ENCODE data around the gene CPLX1.

Gene CPLX1

DNA sequence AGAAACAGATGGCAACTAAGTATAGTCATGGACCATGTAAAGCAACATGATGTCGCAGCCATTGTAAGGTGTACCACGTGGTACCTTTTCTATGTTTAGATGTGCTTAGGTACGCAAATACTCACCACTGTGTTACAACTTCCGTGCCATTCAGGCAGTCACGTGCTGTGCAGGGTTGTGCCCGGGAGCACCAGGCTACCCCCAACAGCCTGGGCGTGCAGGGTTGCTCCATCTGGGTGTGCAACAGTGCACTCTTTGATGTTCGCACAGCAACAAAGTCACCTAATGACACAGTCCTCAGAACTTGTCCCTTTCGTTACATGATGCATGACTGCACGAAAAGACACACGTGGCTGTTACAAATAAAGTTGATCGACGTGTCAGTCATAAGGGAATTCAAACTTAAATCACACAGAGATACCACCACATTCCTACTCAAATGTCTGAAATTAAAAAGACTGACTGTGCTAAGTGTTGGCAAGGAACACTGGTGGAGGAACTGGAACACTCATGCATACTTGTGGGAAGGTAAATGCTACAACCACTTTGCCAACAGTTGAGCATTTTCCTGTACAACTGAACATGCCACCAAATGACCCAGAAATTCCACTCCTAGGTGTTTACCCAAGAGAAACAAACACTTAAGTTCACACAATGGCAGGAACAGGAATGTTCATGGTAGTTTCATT, 24.3 kb downstream of the CPLX1 start:
- ATAC-seq (ENCODE audit: low read depth) (no peak), DNase-seq (ENCODE audit: low spot score) (no peak)
- Histone ChIP-seq H3K9me3 (ENCODE audit: severe bottlenecking) (no peaks in the 10 kb centered on the region), H3K4me3 (ENCODE audit: severe bottlenecking) (no peak overlapping the region), H3K4me1 (ENCODE audit: insufficient read depth, poor library complexity, severe bottlenecking) (peaks cover 7% of the 10 kb centered on the region), H3K27ac (ENCODE audit: poor library complexity, severe bottlenecking) (no peak overlapping the region), H3K36me3 (ENCODE audit: low read depth) (no peaks in the 10 kb centered on the region), H3K27me3 (ENCODE audit: insufficient read depth, poor library complexity, severe bottlenecking) (no peaks in the 10 kb centered on the region)
- TF ChIP-seq, protein P1, sequence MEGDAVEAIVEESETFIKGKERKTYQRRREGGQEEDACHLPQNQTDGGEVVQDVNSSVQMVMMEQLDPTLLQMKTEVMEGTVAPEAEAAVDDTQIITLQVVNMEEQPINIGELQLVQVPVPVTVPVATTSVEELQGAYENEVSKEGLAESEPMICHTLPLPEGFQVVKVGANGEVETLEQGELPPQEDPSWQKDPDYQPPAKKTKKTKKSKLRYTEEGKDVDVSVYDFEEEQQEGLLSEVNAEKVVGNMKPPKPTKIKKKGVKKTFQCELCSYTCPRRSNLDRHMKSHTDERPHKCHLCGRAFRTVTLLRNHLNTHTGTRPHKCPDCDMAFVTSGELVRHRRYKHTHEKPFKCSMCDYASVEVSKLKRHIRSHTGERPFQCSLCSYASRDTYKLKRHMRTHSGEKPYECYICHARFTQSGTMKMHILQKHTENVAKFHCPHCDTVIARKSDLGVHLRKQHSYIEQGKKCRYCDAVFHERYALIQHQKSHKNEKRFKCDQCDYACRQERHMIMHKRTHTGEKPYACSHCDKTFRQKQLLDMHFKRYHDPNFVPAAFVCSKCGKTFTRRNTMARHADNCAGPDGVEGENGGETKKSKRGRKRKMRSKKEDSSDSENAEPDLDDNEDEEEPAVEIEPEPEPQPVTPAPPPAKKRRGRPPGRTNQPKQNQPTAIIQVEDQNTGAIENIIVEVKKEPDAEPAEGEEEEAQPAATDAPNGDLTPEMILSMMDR (IDR thresholded peaks at IDR 0.05; ENCODE audit: poor library complexity, severe bottlenecking): no peak

DNA sequence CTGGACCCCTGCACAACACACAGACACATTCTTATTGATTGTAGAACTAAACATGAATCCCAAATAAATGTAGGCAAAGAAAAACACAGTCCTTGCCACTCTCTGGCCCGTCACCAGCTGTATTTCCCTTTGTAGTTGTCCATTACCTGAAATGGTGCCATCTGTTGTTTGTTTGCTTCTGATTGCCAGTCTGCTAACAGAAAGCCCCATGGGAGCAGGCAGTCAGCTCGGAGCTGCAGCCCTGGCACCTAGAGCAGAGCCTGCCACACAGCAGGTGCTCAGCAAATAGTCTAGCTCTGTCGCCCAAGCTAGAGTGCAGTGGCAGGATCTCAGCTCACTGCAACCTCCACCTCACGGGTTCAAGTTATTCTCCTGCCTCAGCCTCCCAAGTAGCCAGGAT, 28.9 kb downstream of the CPLX1 start:
- H3K27me3 ChIP-seq (ENCODE audit: insufficient read depth, poor library complexity, severe bottlenecking): peaks cover 27% of the 10 kb centered on the region
- H3K9me3 ChIP-seq (ENCODE audit: severe bottlenecking): no peaks in the 10 kb centered on the region
- no peak overlapping the region for H3K27ac ChIP-seq (ENCODE audit: poor library complexity, severe bottlenecking)
- H3K4me1 ChIP-seq (ENCODE audit: insufficient read depth, poor library complexity, severe bottlenecking): peaks cover 7% of the 10 kb centered on the region
- TF ChIP-seq, protein P1 (IDR thresholded peaks at IDR 0.05; ENCODE audit: poor library complexity, severe bottlenecking): no peak
- no peak for ATAC-seq (ENCODE audit: low read depth)
- H3K36me3 ChIP-seq (ENCODE audit: low read depth): no peaks in the 10 kb centered on the region
- H3K4me3 ChIP-seq (ENCODE audit: severe bottlenecking): no peak overlapping the region
- no peak for DNase-seq (ENCODE audit: low spot score)

DNA sequence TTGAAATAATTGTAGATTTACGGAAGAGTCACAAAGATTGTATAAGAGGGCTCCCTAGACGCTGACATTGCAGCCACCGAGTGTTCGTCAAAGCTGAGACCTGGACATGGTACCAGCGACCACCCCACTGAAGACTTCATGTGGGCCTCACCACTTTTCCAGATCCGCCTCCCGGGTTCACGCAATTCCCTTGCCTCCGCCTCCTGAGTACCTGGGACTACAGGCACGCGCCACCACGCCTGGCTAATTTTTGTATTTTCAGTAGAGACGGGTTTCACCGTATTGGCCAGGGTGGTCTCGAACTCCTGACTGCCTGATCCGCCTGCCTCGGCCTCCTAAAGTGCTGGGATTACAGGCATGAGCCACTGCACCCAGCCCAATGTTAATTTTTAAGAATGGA, 29.7 kb downstream of the CPLX1 start:
- TF ChIP-seq, protein P1 (IDR thresholded peaks at IDR 0.05; ENCODE audit: poor library complexity, severe bottlenecking): no peak
- H3K4me3 ChIP-seq (ENCODE audit: severe bottlenecking): no peak overlapping the region
- DNase-seq (ENCODE audit: low spot score): no peak
- no peaks in the 10 kb centered on the region for H3K36me3 ChIP-seq (ENCODE audit: low read depth)
- peaks cover 7% of the 10 kb centered on the region for H3K4me1 ChIP-seq (ENCODE audit: insufficient read depth, poor library complexity, severe bottlenecking)
- H3K9me3 ChIP-seq (ENCODE audit: severe bottlenecking): no peaks in the 10 kb centered on the region
- H3K27ac ChIP-seq (ENCODE audit: poor library complexity, severe bottlenecking): no peak overlapping the region
- ATAC-seq (ENCODE audit: low read depth): no peak
- peaks cover 27% of the 10 kb centered on the region for H3K27me3 ChIP-seq (ENCODE audit: insufficient read depth, poor library complexity, severe bottlenecking)

DNA sequence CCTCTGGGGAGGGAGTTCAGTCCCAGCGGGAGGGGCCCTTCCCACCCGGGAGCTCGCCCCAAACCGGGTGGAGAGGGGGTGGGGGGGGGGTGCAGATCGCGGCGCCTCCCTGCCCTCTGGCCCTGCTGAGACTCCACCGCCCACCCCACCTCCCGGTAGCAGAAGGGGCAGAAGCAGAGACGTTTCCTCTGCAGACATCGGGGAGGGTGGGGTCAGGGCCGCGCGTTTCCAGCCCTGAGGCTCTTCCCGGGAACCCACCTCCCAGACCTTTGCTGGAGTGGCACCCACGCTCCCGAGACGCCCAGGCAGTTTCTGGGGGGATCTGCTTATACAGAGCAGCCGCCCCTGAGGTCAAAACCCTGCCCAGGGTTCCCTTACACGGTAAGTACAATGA, 30.2 kb downstream of the CPLX1 start:
- peaks cover 27% of the 10 kb centered on the region for H3K27me3 ChIP-seq (ENCODE audit: insufficient read depth, poor library complexity, severe bottlenecking)
- H3K27ac ChIP-seq (ENCODE audit: poor library complexity, severe bottlenecking): no peak overlapping the region

More for the DNA sequence above, 30.2 kb downstream of the CPLX1 start:
- Histone ChIP-seq H3K4me3 (ENCODE audit: severe bottlenecking) (no peak overlapping the region), H3K9me3 (ENCODE audit: severe bottlenecking) (no peaks in the 10 kb centered on the region), H3K36me3 (ENCODE audit: low read depth) (no peaks in the 10 kb centered on the region), H3K4me1 (ENCODE audit: insufficient read depth, poor library complexity, severe bottlenecking) (peaks cover 7% of the 10 kb centered on the region)
- ATAC-seq (ENCODE audit: low read depth) (no peak), DNase-seq (ENCODE audit: low spot score) (no peak)
- TF ChIP-seq, protein P1 (IDR thresholded peaks at IDR 0.05; ENCODE audit: poor library complexity, severe bottlenecking): no peak
